WTC11 (cell line): ENCODE measurements around the gene MTX2.

Experiments
- IRF2 ChIP-seq: sonication (generic); formaldehyde crosslinking; IDR thresholded peaks from 2 replicates; pipeline ENCODE4 v1.8.0; 2022; ENCODE audit warnings: low read depth, missing genetic modification reagents, borderline replicate concordance
- ZBTB21 ChIP-seq: sonication (generic); formaldehyde crosslinking; IDR thresholded peaks from 2 replicates; pipeline ENCODE4 v1.8.1; 2023; ENCODE audit warnings: mild to moderate bottlenecking, missing genetic modification reagents, borderline replicate concordance
- TF ChIP-seq, protein P1 (sequence below): fragments of 200-600 bp; IDR thresholded peaks from 2 replicates; pipeline ENCODE4 v1.8.0; 2022; ENCODE audit warnings: antibody characterized with exemption
- TF ChIP-seq, protein P2 (sequence below): sonication (generic); formaldehyde crosslinking; IDR thresholded peaks from 2 replicates; pipeline ENCODE4 v1.8.1; 2022; ENCODE audit warnings: mild to moderate bottlenecking, moderate library complexity, missing genetic modification reagents
- TF ChIP-seq, protein P3 (sequence below): sonication (generic); formaldehyde crosslinking; IDR thresholded peaks from 2 replicates; pipeline ENCODE4 v1.8.0; 2022; ENCODE audit warnings: mild to moderate bottlenecking, missing genetic modification reagents

GRCh38 chr2:176328149-176328548 is 58.9 kb downstream of the MTX2 start:
- TF ChIP-seq, protein P1, sequence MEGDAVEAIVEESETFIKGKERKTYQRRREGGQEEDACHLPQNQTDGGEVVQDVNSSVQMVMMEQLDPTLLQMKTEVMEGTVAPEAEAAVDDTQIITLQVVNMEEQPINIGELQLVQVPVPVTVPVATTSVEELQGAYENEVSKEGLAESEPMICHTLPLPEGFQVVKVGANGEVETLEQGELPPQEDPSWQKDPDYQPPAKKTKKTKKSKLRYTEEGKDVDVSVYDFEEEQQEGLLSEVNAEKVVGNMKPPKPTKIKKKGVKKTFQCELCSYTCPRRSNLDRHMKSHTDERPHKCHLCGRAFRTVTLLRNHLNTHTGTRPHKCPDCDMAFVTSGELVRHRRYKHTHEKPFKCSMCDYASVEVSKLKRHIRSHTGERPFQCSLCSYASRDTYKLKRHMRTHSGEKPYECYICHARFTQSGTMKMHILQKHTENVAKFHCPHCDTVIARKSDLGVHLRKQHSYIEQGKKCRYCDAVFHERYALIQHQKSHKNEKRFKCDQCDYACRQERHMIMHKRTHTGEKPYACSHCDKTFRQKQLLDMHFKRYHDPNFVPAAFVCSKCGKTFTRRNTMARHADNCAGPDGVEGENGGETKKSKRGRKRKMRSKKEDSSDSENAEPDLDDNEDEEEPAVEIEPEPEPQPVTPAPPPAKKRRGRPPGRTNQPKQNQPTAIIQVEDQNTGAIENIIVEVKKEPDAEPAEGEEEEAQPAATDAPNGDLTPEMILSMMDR, result no peak
- TF ChIP-seq, protein P2, sequence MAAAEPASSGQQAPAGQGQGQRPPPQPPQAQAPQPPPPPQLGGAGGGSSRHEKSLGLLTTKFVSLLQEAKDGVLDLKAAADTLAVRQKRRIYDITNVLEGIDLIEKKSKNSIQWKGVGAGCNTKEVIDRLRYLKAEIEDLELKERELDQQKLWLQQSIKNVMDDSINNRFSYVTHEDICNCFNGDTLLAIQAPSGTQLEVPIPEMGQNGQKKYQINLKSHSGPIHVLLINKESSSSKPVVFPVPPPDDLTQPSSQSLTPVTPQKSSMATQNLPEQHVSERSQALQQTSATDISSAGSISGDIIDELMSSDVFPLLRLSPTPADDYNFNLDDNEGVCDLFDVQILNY (CRISPR knock-in tag), result no peak
- TF ChIP-seq ZBTB21, result no peak
- TF ChIP-seq IRF2 (CRISPR knock-in tag), result no peak
- TF ChIP-seq, protein P3, sequence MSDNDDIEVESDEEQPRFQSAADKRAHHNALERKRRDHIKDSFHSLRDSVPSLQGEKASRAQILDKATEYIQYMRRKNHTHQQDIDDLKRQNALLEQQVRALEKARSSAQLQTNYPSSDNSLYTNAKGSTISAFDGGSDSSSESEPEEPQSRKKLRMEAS (CRISPR knock-in tag), result no peak
